Thyroid gland (tissue), 4 donors: ENCODE measurements around the gene ITGB4. TPM values are rescaled to one million over a fixed set of nuclear protein-coding genes. Genes with fewer than 3 reads are reported as not detected.

Source experiments
- DNase-seq, 2 donors: peaks; one replicate each; pipeline ENCODE4 v3.0.0-alpha.2; 2019
- H3K27ac ChIP-seq, 3 donors: fragments of 200-600 bp; sonication (generic); 1 replicate in 2 of 3; 2 replicates in 1 of 3; pipeline ENCODE4 v1.5.1; 2016 to 2019; ENCODE audit warnings: mild to moderate bottlenecking in 1 of 3, moderate library complexity in 1 of 3
- H3K27me3 ChIP-seq: fragments of 200-600 bp; sonication (generic); one replicate; pipeline ENCODE4 v1.5.1; 2019
- H3K36me3 ChIP-seq, 2 donors: fragments of 200-600 bp; sonication (generic); one replicate each; pipeline ENCODE4 v1.5.1; 2016 to 2019
- H3K4me1 ChIP-seq, 2 donors: fragments of 200-600 bp; sonication (generic); one replicate each; pipeline ENCODE4 v1.5.1; 2017 to 2019
- H3K4me3 ChIP-seq, 3 donors: fragments of 200-600 bp; sonication (generic); replicated peaks in 1 of 3; 1 replicate in 2 of 3; 2 replicates in 1 of 3; pipeline ENCODE4 v1.5.1; 2016; ENCODE audit warnings: mild to moderate bottlenecking in 1 of 3
- H3K9me3 ChIP-seq: fragments of 200-600 bp; sonication (generic); one replicate; pipeline ENCODE4 v1.5.1; 2017
- CTCF ChIP-seq, 6 experiments: fragments of 200-600 bp in 3 of 6; fragments of 450-650 bp in 3 of 6; sonication (generic) in 3 of 6; IDR thresholded peaks; one replicate each; pipeline ENCODE4 v1.5.1; 2016 to 2019; ENCODE audit warnings: antibody characterized with exemption in 6 of 6, mild to moderate bottlenecking in 2 of 6, inconsistent platforms in 1 of 6, moderate library complexity in 1 of 6
- POLR2A ChIP-seq, 2 donors: fragments of 450-650 bp; IDR thresholded peaks; one replicate each; pipeline ENCODE4 v1.6.1; 2017; ENCODE audit warnings: antibody characterized with exemption in 2 of 2, mild to moderate bottlenecking in 2 of 2, moderate library complexity in 1 of 2
- WGBS, 2 donors: methylation state at CpG; one replicate each; pipeline ENCODE4 v1.1.5; 2017; 5-methylcytosine and 5-hydroxymethylcytosine counted together
- intact Hi-C: fragments of 100-400 bp; cut with DNase I; formaldehyde crosslinking; loops from one replicate; pipeline ENCODE4 v1.15.1; 2023
- total RNA-seq, 4 donors: library from RNA; depleted of rRNA; stranded (reverse); fragments of >200 nt; gene quantifications; one replicate each; pipeline ENCODE4 v1.2.3, GENCODE V29; 2016

ITGB4 gene
- total RNA-seq, 4 donors from 2014 or later = 19.7 to 27.3 (median 23.1) TPM

- H3K4me1 ChIP-seq = peaks cover 0 to 16% of the 10 kb centered on the region in 2 donors
- no peaks in the 10 kb centered on the region for H3K27me3 ChIP-seq
- no peaks in the 10 kb centered on the region for H3K9me3 ChIP-seq
- peaks cover 67 to 68% of the 10 kb centered on the region in 2 donors for H3K36me3 ChIP-seq
- no peak overlapping the region for H3K27ac ChIP-seq
- WGBS, 2 donors = 95 to 96% methylated on average over 7 to 8 of the region's 9 CpGs
- TF ChIP-seq POLR2A (IDR thresholded peaks at IDR 0.05) = no peak
- TF ChIP-seq CTCF (IDR thresholded peaks at IDR 0.05) = no peak
- intact Hi-C loops = no loop called here
- DNase-seq = no peak
- no peak overlapping the region for H3K4me3 ChIP-seq
Observed at GRCh38 chr17:75703591-75703990, 17.7 kb upstream of the ITGB4 start.

GRCh38 chr17:75704963-75705875 lies 16.0 kb upstream of the ITGB4 start:
- WGBS, 2 donors = 88 to 90% methylated on average over 20 to 23 of the region's 27 CpGs
- peaks cover 0 to 16% of the 10 kb centered on the region in 2 donors for H3K4me1 ChIP-seq
- H3K36me3 ChIP-seq = peaks cover 62 to 64% of the 10 kb centered on the region in 2 donors
- no peaks in the 10 kb centered on the region for H3K27me3 ChIP-seq
- H3K27ac ChIP-seq = no peak overlapping the region
- H3K4me3 ChIP-seq = no peak overlapping the region
- no peaks in the 10 kb centered on the region for H3K9me3 ChIP-seq
- intact Hi-C loops = no loop called here
- TF ChIP-seq POLR2A (IDR thresholded peaks at IDR 0.05) (no peak), CTCF (IDR thresholded peaks at IDR 0.05) (no peak)
- DNase-seq = no peak

- intact Hi-C loops = no loop called here
- no peaks in the 10 kb centered on the region for H3K27me3 ChIP-seq
- no peak for DNase-seq
- H3K9me3 ChIP-seq = no peaks in the 10 kb centered on the region
- no peak for TF ChIP-seq POLR2A (IDR thresholded peaks at IDR 0.05)
- no peak for TF ChIP-seq CTCF (IDR thresholded peaks at IDR 0.05)
- H3K4me3 ChIP-seq = no peak overlapping the region
- peaks cover 52 to 54% of the 10 kb centered on the region in 2 donors for H3K36me3 ChIP-seq
- peaks cover 0 to 16% of the 10 kb centered on the region in 2 donors for H3K4me1 ChIP-seq
- 91 to 94% methylated on average over 7 to 15 of the region's 20 CpGs for WGBS, 2 donors
- peak overlapping the region in 1 of 3 donors; percentile 36 for H3K27ac ChIP-seq
Observed at GRCh38 chr17:75706042-75706728, 15.1 kb upstream of the ITGB4 start.

GRCh38 chr17:75707079-75707571 lies 14.1 kb upstream of the ITGB4 start:
- peak; percentile 41 for DNase-seq
- H3K27me3 ChIP-seq = no peaks in the 10 kb centered on the region
- WGBS, 2 donors = 78 to 86% methylated on average over 7 to 9 of the region's 12 CpGs
- TF ChIP-seq CTCF (IDR thresholded peaks at IDR 0.05) = no peak
- TF ChIP-seq POLR2A (IDR thresholded peaks at IDR 0.05) = no peak
- peaks cover 43 to 45% of the 10 kb centered on the region in 2 donors for H3K36me3 ChIP-seq
- peaks cover 0 to 16% of the 10 kb centered on the region in 2 donors for H3K4me1 ChIP-seq
- H3K9me3 ChIP-seq = no peaks in the 10 kb centered on the region
- intact Hi-C loops = no loop called here
- no peak overlapping the region for H3K4me3 ChIP-seq
- H3K27ac ChIP-seq = peak overlapping the region in 1 of 3 donors; percentile 36
